HCT116 (cell line): ENCODE data around the gene ASMTL. TPM values are rescaled to one million over a fixed set of nuclear protein-coding genes. Genes with fewer than 3 reads are reported as not detected.

Experiments used
- ATAC-seq: fragments of 200-7000 bp; cut with Tn5 transposase; 2 replicates; pipeline ENCODE4 v1.9.1; 2020; ENCODE audit warnings: mild to moderate bottlenecking, moderate library complexity
- BruUV-seq: library from RNA; stranded (reverse); fragments of 400-500 nt; replicated peaks from 2 replicates; lab custom pipeline; 2021; lab: Mats Ljungman, UMichigan
- CTCF ChIA-PET: fragments of 300-600 bp; sonication (Branson Sonifier 250); formaldehyde crosslinking; loops from one replicate; lab custom pipeline; 2021; ENCODE audit warnings: antibody characterized with exemption; lab: Charles Lee
- POLR2A ChIA-PET: fragments of 300-600, 350-600 bp; sonication (Branson Sonifier 250); formaldehyde crosslinking; loops from one replicate; lab custom pipeline; 2021; ENCODE audit warnings: antibody characterized with exemption; lab: Charles Lee
- RAD21 ChIA-PET, 2 experiments: fragments of 300-600 bp; sonication (Branson Sonifier 250); formaldehyde crosslinking; loops; one replicate each; lab custom pipeline; 2023; ENCODE audit warnings: low total read pairs in 2 of 2; ENCODE audit not compliant: uncharacterized antibody in 2 of 2, unreplicated experiment in 2 of 2, low non-redundant PET in 1 of 2; lab: Charles Lee
- DNase-seq: peaks from one replicate; pipeline ENCODE4 v3.0.0-alpha.2; 2010; ENCODE audit warnings: low read depth, low spot score
- H2AFZ ChIP-seq: fragments of 200-600 bp; shearing (Covaris generic), sonication (generic); 2 replicates; pipeline ENCODE4 v1.6.1; 2017; ENCODE audit warnings: low read depth, mixed run types, mixed read lengths, antibody characterized with exemption, low read length; ENCODE audit not compliant: poor library complexity, severe bottlenecking
- H3K27ac ChIP-seq: 2 replicates; pipeline ENCODE4 v1.5.1; 2012; ENCODE audit warnings: low read depth, low read length
- H3K27me3 ChIP-seq: fragments of 200-600 bp; sonication (generic); 2 replicates; pipeline ENCODE4 v1.6.1; 2016; ENCODE audit warnings: mixed run types, low read length, mixed read lengths; ENCODE audit not compliant: insufficient read depth
- H3K36me3 ChIP-seq, 2 experiments: fragments of 200-500 bp in 1 of 2; fragments of 200-600 bp in 1 of 2; sonication (Bioruptor generic) in 1 of 2; sonication (generic) in 1 of 2; 2 replicates each; pipeline versions ENCODE4 v1.5.1 to v1.6.1; 2014 to 2016; ENCODE audit warnings: low read length in 2 of 2, inconsistent platforms in 1 of 2, mixed read lengths in 1 of 2, mixed run types in 1 of 2; ENCODE audit not compliant: insufficient read depth in 2 of 2, control insufficient read depth in 1 of 2
- H3K4me1 ChIP-seq, 2 experiments: fragments of 200-600 bp in 1 of 2; sonication (generic) in 1 of 2; 2 replicates each; pipeline versions ENCODE4 v1.5.1 to v1.6.1; 2012 to 2017; ENCODE audit warnings: low read length in 2 of 2, inconsistent platforms in 1 of 2, mild to moderate bottlenecking in 1 of 2, mixed read lengths in 1 of 2, mixed run types in 1 of 2, moderate library complexity in 1 of 2; ENCODE audit not compliant: insufficient read depth in 2 of 2, control insufficient read depth in 1 of 2
- H3K4me2 ChIP-seq: fragments of 200-600 bp; sonication (generic); 2 replicates; pipeline ENCODE4 v1.6.1; 2017; ENCODE audit warnings: mixed run types, low read length, mixed read lengths
- H3K4me3 ChIP-seq, 2 experiments: fragments of 200-600 bp in 1 of 2; sonication (generic) in 1 of 2; replicated peaks in 1 of 2; 2 replicates each; pipeline ENCODE4 v1.5.1; 2011 to 2016; ENCODE audit warnings: low read length in 2 of 2, control low read depth in 1 of 2, low read depth in 1 of 2, mild to moderate bottlenecking in 1 of 2, mixed read lengths in 1 of 2, mixed run types in 1 of 2
- H3K79me2 ChIP-seq: fragments of 200-600 bp; sonication (generic); 2 replicates; pipeline ENCODE4 v1.6.1; 2017; ENCODE audit warnings: mild to moderate bottlenecking, mixed run types, low read length, moderate library complexity, mixed read lengths; ENCODE audit not compliant: insufficient read depth
- H3K9ac ChIP-seq: fragments of 200-600 bp; sonication (generic); 2 replicates; pipeline ENCODE4 v1.6.1; 2016; ENCODE audit warnings: low read length, mixed read lengths
- H3K9me2 ChIP-seq: fragments of 200-600 bp; sonication (generic), shearing (Covaris generic); 2 replicates; pipeline ENCODE4 v1.6.1; 2017; ENCODE audit warnings: mixed run types, mild to moderate bottlenecking, moderate library complexity; ENCODE audit not compliant: insufficient read depth
- H3K9me3 ChIP-seq, 2 experiments: fragments of 200-500 bp in 1 of 2; fragments of 200-600 bp in 1 of 2; sonication (Bioruptor generic) in 1 of 2; sonication (generic) in 1 of 2; 2 replicates each; pipeline ENCODE4 v1.6.1; 2014 to 2017; ENCODE audit warnings: low read length in 2 of 2, mixed read lengths in 2 of 2, inconsistent platforms in 1 of 2, low read depth in 1 of 2, mild to moderate bottlenecking in 1 of 2, mixed run types in 1 of 2, moderate library complexity in 1 of 2; ENCODE audit not compliant: control insufficient read depth in 1 of 2, insufficient read depth in 1 of 2
- H4K20me1 ChIP-seq: fragments of 200-600 bp; sonication (generic), shearing (Covaris generic); 2 replicates; pipeline ENCODE4 v1.6.1; 2017; ENCODE audit warnings: mixed run types, mild to moderate bottlenecking, moderate library complexity; ENCODE audit not compliant: insufficient read depth
- ATF3 ChIP-seq: IDR thresholded peaks from 2 replicates; pipeline ENCODE4 v1.6.1; 2012
- CBX3 ChIP-seq: IDR thresholded peaks from 2 replicates; pipeline ENCODE4 v1.6.1; 2012; ENCODE audit warnings: low read depth
- CEBPB ChIP-seq: IDR thresholded peaks from 2 replicates; pipeline ENCODE4 v1.6.1; 2012; ENCODE audit warnings: low read depth
- CTCF ChIP-seq, 3 experiments: fragments of 200-600 bp in 1 of 3; sonication (generic) in 1 of 3; IDR thresholded peaks in 2 of 3; conservative IDR thresholded peaks in 1 of 3; 2 replicates each; pipeline ENCODE4 v1.5.1; 2012 to 2017; ENCODE audit warnings: low read depth in 2 of 3, low read length in 2 of 3, antibody characterized with exemption in 1 of 3, borderline replicate concordance in 1 of 3, control low read depth in 1 of 3, mild to moderate bottlenecking in 1 of 3, mixed read lengths in 1 of 3, mixed run types in 1 of 3, moderate library complexity in 1 of 3; ENCODE audit not compliant: insufficient read depth in 1 of 3
- EGR1 ChIP-seq: IDR thresholded peaks from 2 replicates; pipeline ENCODE4 v1.6.1; 2012; ENCODE audit warnings: low read depth
- EZH2 ChIP-seq: fragments of 200-600 bp; sonication (generic); IDR thresholded peaks from 2 replicates; pipeline ENCODE4 v1.6.1; 2017; ENCODE audit warnings: antibody characterized with exemption, mixed run types
- EZH2phosphoT487 ChIP-seq: fragments of 200-600 bp; IDR thresholded peaks from 2 replicates; pipeline ENCODE4 v1.6.1; 2018; ENCODE audit warnings: antibody characterized with exemption, borderline replicate concordance
- JUND ChIP-seq: IDR thresholded peaks from 2 replicates; pipeline ENCODE4 v1.6.1; 2012
- MAX ChIP-seq: IDR thresholded peaks from 2 replicates; pipeline ENCODE4 v1.6.1; 2012
- POLR2A ChIP-seq: IDR thresholded peaks from 2 replicates; pipeline ENCODE4 v1.7.0; 2011; ENCODE audit warnings: borderline replicate concordance; ENCODE audit not compliant: insufficient read depth, insufficient read length; ENCODE audit errors: extremely low read depth
- POLR2AphosphoS5 ChIP-seq: IDR thresholded peaks from 2 replicates; pipeline ENCODE4 v1.6.1; 2011; ENCODE audit warnings: mild to moderate bottlenecking, low read depth, low read length, moderate library complexity
- RAD21 ChIP-seq: IDR thresholded peaks from 2 replicates; pipeline ENCODE4 v1.6.1; 2012; ENCODE audit warnings: low read depth, mild to moderate bottlenecking
- REST ChIP-seq: IDR thresholded peaks from 2 replicates; pipeline ENCODE4 v1.6.1; 2012; ENCODE audit warnings: low read depth
- SIN3A ChIP-seq: IDR thresholded peaks from 2 replicates; pipeline ENCODE4 v1.6.1; 2012; ENCODE audit warnings: low read depth
- SRF ChIP-seq: IDR thresholded peaks from 2 replicates; pipeline ENCODE4 v1.6.1; 2012; ENCODE audit warnings: low read depth
- TCF7L2 ChIP-seq: IDR thresholded peaks from 2 replicates; pipeline ENCODE4 v1.7.0; 2011; ENCODE audit warnings: borderline replicate concordance, inconsistent platforms; ENCODE audit not compliant: insufficient read depth, insufficient read length; ENCODE audit errors: extremely low read depth
- YY1 ChIP-seq: IDR thresholded peaks from 2 replicates; pipeline ENCODE4 v1.6.1; 2011; ENCODE audit warnings: low read length, low read depth, moderate library complexity, mild to moderate bottlenecking; ENCODE audit not compliant: insufficient replicate concordance; ENCODE audit errors: extremely low read depth
- ZBTB33 ChIP-seq: IDR thresholded peaks from 2 replicates; pipeline ENCODE4 v1.6.1; 2011; ENCODE audit warnings: mild to moderate bottlenecking, low read length, moderate library complexity; ENCODE audit not compliant: insufficient replicate concordance; ENCODE audit errors: extremely low read depth
- ZFX ChIP-seq: fragments of 450-650 bp; IDR thresholded peaks from 2 replicates; pipeline ENCODE4 v1.6.1; 2017
- intact Hi-C: fragments of 100-400 bp; cut with micrococcal nuclease; formaldehyde crosslinking; loops from 2 replicates; pipeline ENCODE4 v1.10.0; 2022
- total RNA-seq: library from RNA; stranded (reverse); gene quantifications from one replicate; pipeline ENCODE4 v1.2.1, GENCODE V29; 2021; ENCODE audit not compliant: unreplicated experiment

ASMTL gene
- total RNA-seq, 1 experiment from 2014 or later: 59.6 TPM

GRCh38 chrX:1496076-1496475 is 43.4 kb upstream of the ASMTL start:
- no TSS peak for BruUV-seq
- H3K79me2 ChIP-seq: no peaks in the 10 kb centered on the region
- H3K4me1 ChIP-seq: no peaks in the 10 kb centered on the region
- ChIA-PET POLR2A (no interaction called here), CTCF (no interaction called here), RAD21 (no interaction called here)
- H3K4me3 ChIP-seq: no peak overlapping the region
- H3K9me2 ChIP-seq: no peaks in the 10 kb centered on the region
- H3K27me3 ChIP-seq: no peaks in the 10 kb centered on the region
- no peak overlapping the region for H3K4me2 ChIP-seq
- no peak overlapping the region for H3K27ac ChIP-seq
- no peak for DNase-seq
- H3K9me3 ChIP-seq: no peaks in the 10 kb centered on the region
- TF ChIP-seq CTCF (IDR thresholded peaks at IDR 0.05 in 2 of 3, conservative IDR thresholded peaks at IDR 0.05 in 1 of 3; ENCODE audit: borderline replicate concordance in 1 of 3, insufficient read depth in 1 of 3, low read depth in 2 of 3, low read length in 2 of 3): no peak
- no peak for TF ChIP-seq YY1
- TF ChIP-seq ZBTB33: no peak
- TF ChIP-seq REST: no peak
- no peak for TF ChIP-seq TCF7L2
- no peak for TF ChIP-seq SRF
- TF ChIP-seq RAD21: no peak
- TF ChIP-seq ZFX: no peak
- no peak for TF ChIP-seq SIN3A
- no peak for TF ChIP-seq EZH2phosphoT487
- TF ChIP-seq JUND: no peak
- TF ChIP-seq POLR2A: no peak
- TF ChIP-seq POLR2AphosphoS5: no peak
- no peak for TF ChIP-seq MAX
- no peak for TF ChIP-seq ATF3
- TF ChIP-seq CEBPB: no peak
- TF ChIP-seq CBX3: no peak
- TF ChIP-seq EGR1: no peak
- TF ChIP-seq EZH2: no peak
- intact Hi-C loops: no loop called here
- H3K36me3 ChIP-seq: no peaks in the 10 kb centered on the region
- ATAC-seq: no peak
- no peak overlapping the region for H2AFZ ChIP-seq
- H4K20me1 ChIP-seq: no peaks in the 10 kb centered on the region
- no peak overlapping the region for H3K9ac ChIP-seq
